Measurements from ENCODE around the gene NCAN.
"Not testable (repeated sequence)": the region's sequence is repeated elsewhere in the genome, so short reads cannot be mapped to it uniquely, and the experiment has no call there.

NCAN gene

DNA sequence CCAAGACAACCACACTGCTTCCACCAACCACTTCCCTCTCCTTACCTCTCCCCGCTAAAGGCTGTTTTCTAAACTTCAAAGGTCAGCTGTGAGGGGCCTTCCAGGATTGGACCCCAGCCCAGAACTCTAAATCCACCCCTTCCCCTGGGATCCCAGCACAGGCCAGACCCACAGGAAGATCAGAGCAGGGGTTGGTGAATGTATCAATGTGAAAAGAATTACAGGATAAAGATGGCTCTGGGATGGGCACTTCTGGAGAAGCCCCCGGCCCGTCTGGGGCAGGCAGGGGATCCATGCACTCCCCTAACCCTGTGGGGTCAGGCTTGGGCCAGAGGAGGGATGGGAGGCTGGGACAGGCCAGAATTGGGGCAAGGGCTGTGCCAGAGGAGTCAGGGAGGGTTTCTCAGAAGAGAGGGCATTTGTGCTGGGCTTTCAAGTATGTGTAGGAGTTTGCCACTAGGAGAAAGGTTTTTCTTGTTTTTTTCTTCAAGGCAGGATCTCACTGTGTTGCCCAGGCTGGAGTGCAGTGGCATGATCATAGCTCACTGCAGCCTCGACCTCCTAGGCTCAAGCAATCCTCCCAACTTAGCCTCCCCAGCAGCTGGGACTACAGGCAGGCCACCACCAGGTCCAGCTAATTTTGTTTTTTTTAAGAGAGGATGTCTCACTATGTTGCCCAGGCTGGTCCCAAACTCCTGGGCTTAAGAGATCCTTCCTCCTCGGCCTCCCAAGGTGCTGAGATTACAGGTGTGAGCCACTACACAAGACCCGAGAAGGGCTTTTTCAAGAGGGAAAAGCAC lies 40.7 kb upstream of the NCAN start:
- TF ChIP-seq SPI1 (IDR thresholded peaks at IDR 0.05; ENCODE audit: borderline replicate concordance, low read depth) (0 out of 2 replicates have a peak, but pooled peaks have one; percentile 7), POLR2AphosphoS5 (IDR thresholded peaks at IDR 0.05; ENCODE audit: low read depth) (no peak)
- DNase-seq (ENCODE audit: low read depth in 1 of 2, low spot score in 1 of 2) = no peak
- H3K27me3 ChIP-seq (ENCODE audit: insufficient read depth, poor library complexity, severe bottlenecking) = no peaks in the 10 kb centered on the region
- peak overlapping the region; percentile 50 for H3K27ac ChIP-seq (replicated peaks)
- H3K4me3 ChIP-seq (replicated peaks; ENCODE audit: insufficient read depth, low read length) = no peak overlapping the region

DNA sequence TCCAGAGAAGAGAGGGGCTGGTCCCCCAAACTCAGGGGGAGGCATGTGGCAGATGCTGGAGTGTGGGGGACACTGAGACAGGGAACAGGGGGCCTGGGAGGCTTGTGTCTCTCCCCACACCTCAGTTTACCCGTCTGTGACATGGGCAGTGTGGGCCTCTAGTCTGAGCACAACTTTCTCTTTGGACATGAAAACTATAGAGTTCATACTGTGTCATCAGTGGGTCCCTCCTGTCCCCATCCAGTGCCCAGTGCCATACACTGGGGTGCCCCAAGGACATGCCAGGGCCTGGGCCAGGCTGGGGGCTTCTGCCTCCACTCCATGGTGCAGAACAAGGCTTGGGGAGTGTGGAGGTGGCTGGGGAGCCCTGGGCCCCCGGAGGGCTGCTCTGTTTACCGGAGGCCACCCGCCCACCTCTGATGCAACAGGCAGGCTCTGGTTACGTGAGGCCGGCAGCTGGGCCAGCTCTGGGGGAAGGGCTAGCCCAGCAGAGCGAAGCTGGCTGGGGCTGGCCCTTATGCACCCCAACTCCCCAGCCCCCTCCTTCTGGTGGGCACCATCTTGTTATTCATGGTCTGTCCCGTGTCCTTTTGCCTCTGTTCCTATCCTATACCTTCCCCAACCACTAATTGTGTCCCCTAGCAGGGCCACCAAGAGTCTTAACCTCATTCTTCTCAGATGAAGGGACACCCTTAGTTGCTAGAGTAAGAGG lies 39.8 kb upstream of the NCAN start:
- DNase-seq (ENCODE audit: low read depth in 1 of 2, low spot score in 1 of 2) = peak in 1 of 2 experiments; percentile 80
- Histone ChIP-seq H3K27ac (replicated peaks) (peak overlapping the region; percentile 50), H3K4me3 (replicated peaks; ENCODE audit: insufficient read depth, low read length) (no peak overlapping the region), H3K27me3 (ENCODE audit: insufficient read depth, poor library complexity, severe bottlenecking) (no peaks in the 10 kb centered on the region)
- TF ChIP-seq, protein P1, sequence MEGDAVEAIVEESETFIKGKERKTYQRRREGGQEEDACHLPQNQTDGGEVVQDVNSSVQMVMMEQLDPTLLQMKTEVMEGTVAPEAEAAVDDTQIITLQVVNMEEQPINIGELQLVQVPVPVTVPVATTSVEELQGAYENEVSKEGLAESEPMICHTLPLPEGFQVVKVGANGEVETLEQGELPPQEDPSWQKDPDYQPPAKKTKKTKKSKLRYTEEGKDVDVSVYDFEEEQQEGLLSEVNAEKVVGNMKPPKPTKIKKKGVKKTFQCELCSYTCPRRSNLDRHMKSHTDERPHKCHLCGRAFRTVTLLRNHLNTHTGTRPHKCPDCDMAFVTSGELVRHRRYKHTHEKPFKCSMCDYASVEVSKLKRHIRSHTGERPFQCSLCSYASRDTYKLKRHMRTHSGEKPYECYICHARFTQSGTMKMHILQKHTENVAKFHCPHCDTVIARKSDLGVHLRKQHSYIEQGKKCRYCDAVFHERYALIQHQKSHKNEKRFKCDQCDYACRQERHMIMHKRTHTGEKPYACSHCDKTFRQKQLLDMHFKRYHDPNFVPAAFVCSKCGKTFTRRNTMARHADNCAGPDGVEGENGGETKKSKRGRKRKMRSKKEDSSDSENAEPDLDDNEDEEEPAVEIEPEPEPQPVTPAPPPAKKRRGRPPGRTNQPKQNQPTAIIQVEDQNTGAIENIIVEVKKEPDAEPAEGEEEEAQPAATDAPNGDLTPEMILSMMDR (IDR thresholded peaks at IDR 0.05; ENCODE audit: insufficient read depth, low read length) = no peak
- TF ChIP-seq, protein P2, sequence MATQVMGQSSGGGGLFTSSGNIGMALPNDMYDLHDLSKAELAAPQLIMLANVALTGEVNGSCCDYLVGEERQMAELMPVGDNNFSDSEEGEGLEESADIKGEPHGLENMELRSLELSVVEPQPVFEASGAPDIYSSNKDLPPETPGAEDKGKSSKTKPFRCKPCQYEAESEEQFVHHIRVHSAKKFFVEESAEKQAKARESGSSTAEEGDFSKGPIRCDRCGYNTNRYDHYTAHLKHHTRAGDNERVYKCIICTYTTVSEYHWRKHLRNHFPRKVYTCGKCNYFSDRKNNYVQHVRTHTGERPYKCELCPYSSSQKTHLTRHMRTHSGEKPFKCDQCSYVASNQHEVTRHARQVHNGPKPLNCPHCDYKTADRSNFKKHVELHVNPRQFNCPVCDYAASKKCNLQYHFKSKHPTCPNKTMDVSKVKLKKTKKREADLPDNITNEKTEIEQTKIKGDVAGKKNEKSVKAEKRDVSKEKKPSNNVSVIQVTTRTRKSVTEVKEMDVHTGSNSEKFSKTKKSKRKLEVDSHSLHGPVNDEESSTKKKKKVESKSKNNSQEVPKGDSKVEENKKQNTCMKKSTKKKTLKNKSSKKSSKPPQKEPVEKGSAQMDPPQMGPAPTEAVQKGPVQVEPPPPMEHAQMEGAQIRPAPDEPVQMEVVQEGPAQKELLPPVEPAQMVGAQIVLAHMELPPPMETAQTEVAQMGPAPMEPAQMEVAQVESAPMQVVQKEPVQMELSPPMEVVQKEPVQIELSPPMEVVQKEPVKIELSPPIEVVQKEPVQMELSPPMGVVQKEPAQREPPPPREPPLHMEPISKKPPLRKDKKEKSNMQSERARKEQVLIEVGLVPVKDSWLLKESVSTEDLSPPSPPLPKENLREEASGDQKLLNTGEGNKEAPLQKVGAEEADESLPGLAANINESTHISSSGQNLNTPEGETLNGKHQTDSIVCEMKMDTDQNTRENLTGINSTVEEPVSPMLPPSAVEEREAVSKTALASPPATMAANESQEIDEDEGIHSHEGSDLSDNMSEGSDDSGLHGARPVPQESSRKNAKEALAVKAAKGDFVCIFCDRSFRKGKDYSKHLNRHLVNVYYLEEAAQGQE (IDR thresholded peaks at IDR 0.05; ENCODE audit: insufficient replicate concordance, low read depth) = no peak
- TF ChIP-seq SPI1 (IDR thresholded peaks at IDR 0.05; ENCODE audit: borderline replicate concordance, low read depth) (no peak), GABPA (IDR thresholded peaks at IDR 0.05; ENCODE audit: low read depth) (no peak), POLR2AphosphoS5 (IDR thresholded peaks at IDR 0.05; ENCODE audit: low read depth) (no peak; the same call in 1 of the 2 replicates)

DNA sequence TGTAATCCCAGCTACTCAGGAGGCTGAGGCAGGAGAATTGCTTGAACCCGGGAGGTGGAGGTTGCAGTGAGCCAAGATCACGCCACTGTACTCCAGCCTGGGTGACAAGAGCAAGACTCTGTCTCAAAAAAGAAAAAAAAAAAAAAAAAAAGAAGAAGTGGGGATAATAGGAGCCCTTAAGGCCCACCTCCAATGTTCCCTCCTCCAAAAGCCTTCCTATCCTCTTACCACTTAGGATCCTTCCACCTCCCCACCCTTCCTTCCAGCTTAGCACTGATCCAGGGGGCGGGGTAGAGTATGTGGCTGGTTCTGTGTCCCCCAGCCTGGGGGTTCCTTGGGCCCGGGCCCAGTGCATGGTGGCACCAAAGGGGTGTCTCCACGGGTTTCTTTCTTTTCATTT lies 38.5 kb upstream of the NCAN start:
- not testable (repeated sequence) for H3K4me3 ChIP-seq (replicated peaks; ENCODE audit: insufficient read depth, low read length); H3K27me3 ChIP-seq (ENCODE audit: insufficient read depth, poor library complexity, severe bottlenecking); DNase-seq (ENCODE audit: low read depth in 1 of 2, low spot score in 1 of 2); H3K27ac ChIP-seq (replicated peaks)
- peak; percentile 70 for TF ChIP-seq SPI1 (IDR thresholded peaks at IDR 0.05; ENCODE audit: borderline replicate concordance, low read depth)

DNA sequence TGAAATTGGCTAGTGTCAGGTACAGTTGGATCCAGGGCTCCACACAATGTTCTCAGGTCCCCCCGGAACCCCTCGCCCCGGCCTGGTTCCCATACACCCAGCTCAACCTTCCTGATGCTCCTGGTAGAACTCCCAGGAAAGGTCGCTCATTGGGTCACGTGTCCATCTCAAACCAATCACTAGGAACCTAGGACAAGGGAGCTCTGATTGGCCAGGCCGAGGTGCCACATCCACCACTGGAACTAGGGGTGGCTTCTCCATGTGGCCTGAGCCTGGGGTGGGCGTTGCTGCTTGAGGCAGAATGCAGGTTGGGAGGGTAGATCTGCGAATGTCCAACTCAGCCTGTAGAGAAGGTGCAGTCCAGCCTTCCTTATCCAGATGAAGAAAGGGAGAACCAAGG lies 34.8 kb upstream of the NCAN start:
- no peak for DNase-seq (ENCODE audit: low read depth in 1 of 2, low spot score in 1 of 2)
- no peaks in the 10 kb centered on the region for H3K27me3 ChIP-seq (ENCODE audit: insufficient read depth, poor library complexity, severe bottlenecking)
- TF ChIP-seq, protein P2 (IDR thresholded peaks at IDR 0.05; ENCODE audit: insufficient replicate concordance, low read depth) = no peak
- TF ChIP-seq SPI1 (IDR thresholded peaks at IDR 0.05; ENCODE audit: borderline replicate concordance, low read depth) = no peak
- no peak for TF ChIP-seq POLR2AphosphoS5 (IDR thresholded peaks at IDR 0.05; ENCODE audit: low read depth)
- TF ChIP-seq GABPA (IDR thresholded peaks at IDR 0.05; ENCODE audit: low read depth) = no peak
- TF ChIP-seq, protein P1 (IDR thresholded peaks at IDR 0.05; ENCODE audit: insufficient read depth, low read length) = no peak

More for the DNA sequence above, 34.8 kb upstream of the NCAN start:
- Histone ChIP-seq H3K27ac (replicated peaks) (no peak overlapping the region), H3K4me3 (replicated peaks; ENCODE audit: insufficient read depth, low read length) (no peak overlapping the region)

All from HL-60 (cell line).